GM12801 (cell line): ENCODE results near the gene USP53.

Source experiments
- CTCF ChIP-seq: IDR thresholded peaks from one replicate; pipeline ENCODE4 v1.5.1; 2011; ENCODE audit warnings: control low read depth; ENCODE audit not compliant: insufficient read length; ENCODE audit errors: extremely low read depth

Gene USP53

GRCh38 chr4:119229908-119230687 lies 17.6 kb downstream of the USP53 start:
- TF ChIP-seq CTCF: no peak

- no peak for TF ChIP-seq CTCF
These were observed 19.0 kb downstream of the USP53 start for GRCh38 chr4:119231491-119231890.

- TF ChIP-seq CTCF: no peak
These were observed 19.8 kb downstream of the USP53 start for GRCh38 chr4:119232286-119232685.

- TF ChIP-seq CTCF: no peak
These were observed 20.7 kb downstream of the USP53 start for GRCh38 chr4:119233191-119233590.

- no peak for TF ChIP-seq CTCF
These were observed 21.2 kb downstream of the USP53 start for GRCh38 chr4:119233750-119234149.

- TF ChIP-seq CTCF: no peak
These were observed 24.7 kb downstream of the USP53 start for GRCh38 chr4:119237201-119237600.

- no peak for TF ChIP-seq CTCF
These were observed 25.1 kb downstream of the USP53 start for GRCh38 chr4:119237642-119238041.
